Mucosa of descending colon (tissue), 3 donors: Measurements from ENCODE around the gene NETO1. TPM values are rescaled to one million over a fixed set of nuclear protein-coding genes. Genes with fewer than 3 reads are reported as not detected.

ENCODE experiments used
- ATAC-seq: fragments of 200-7000 bp; cut with Tn5 transposase; one replicate; pipeline ENCODE4 v1.9.1; 2020; ENCODE audit warnings: mild to moderate bottlenecking, moderate library complexity
- DNase-seq, 3 donors: peaks; one replicate each; pipeline ENCODE4 v3.0.0-alpha.2; 2020
- H3K36me3 ChIP-seq: fragments of 200-600 bp; one replicate; pipeline ENCODE4 v1.8.0; 2021; ENCODE audit warnings: low read depth, mild to moderate bottlenecking
- H3K4me1 ChIP-seq: fragments of 200-600 bp; one replicate; pipeline ENCODE4 v1.8.0; 2021; ENCODE audit warnings: low read depth, mild to moderate bottlenecking
- H3K4me3 ChIP-seq: fragments of 200-600 bp; one replicate; pipeline ENCODE4 v1.8.0; 2021; ENCODE audit warnings: mild to moderate bottlenecking
- H3K9me3 ChIP-seq: fragments of 200-600 bp; one replicate; pipeline ENCODE4 v1.8.0; 2021; ENCODE audit warnings: mild to moderate bottlenecking
- intact Hi-C, 2 donors: fragments of 100-400 bp; cut with DNase I in 1 of 2; cut with micrococcal nuclease in 1 of 2; formaldehyde crosslinking; loops; one replicate each; pipeline versions ENCODE4 v1.11.0 to v1.11.1; 2022; cut with DNase I, micrococcal nuclease
- long read RNA-seq, 2 donors: library from polyadenylated mRNA; unstranded; transcript quantifications; one replicate each; pipeline ENCODE4 v2.0.0, GENCODE V29; 2019 to 2021
- total RNA-seq, 3 donors: library from RNA; stranded (reverse); fragmentation: NEBNext Ultra II Directional in 2 of 3; extraction: Animal tissue kit (Norgen Biotek cat#: 25700) in 2 of 3; gene quantifications; one replicate each; pipeline versions ENCODE4 v1.2.1 to v1.2.4, GENCODE V29; 2021 to 2023
- TF ChIP-seq, protein P1 (sequence below): fragments of 200-600 bp; IDR thresholded peaks from one replicate; pipeline ENCODE4 v1.8.0; 2022; ENCODE audit warnings: antibody characterized with exemption, mild to moderate bottlenecking
- donor health status: DM: no; HTN: no; CAD: no; lungs with moderate emphysema.
- donor health status: DM: no; HTN: no; CAD: no.
- donor health status: DM: no; HTN: yes; CAD: no.

NETO1 gene, protein sequence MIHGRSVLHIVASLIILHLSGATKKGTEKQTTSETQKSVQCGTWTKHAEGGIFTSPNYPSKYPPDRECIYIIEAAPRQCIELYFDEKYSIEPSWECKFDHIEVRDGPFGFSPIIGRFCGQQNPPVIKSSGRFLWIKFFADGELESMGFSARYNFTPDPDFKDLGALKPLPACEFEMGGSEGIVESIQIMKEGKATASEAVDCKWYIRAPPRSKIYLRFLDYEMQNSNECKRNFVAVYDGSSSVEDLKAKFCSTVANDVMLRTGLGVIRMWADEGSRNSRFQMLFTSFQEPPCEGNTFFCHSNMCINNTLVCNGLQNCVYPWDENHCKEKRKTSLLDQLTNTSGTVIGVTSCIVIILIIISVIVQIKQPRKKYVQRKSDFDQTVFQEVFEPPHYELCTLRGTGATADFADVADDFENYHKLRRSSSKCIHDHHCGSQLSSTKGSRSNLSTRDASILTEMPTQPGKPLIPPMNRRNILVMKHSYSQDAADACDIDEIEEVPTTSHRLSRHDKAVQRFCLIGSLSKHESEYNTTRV
- total RNA-seq = not detected
- long read RNA-seq, donor 1 = 0 reads
- long read RNA-seq, donor 2 = 0 reads

DNA sequence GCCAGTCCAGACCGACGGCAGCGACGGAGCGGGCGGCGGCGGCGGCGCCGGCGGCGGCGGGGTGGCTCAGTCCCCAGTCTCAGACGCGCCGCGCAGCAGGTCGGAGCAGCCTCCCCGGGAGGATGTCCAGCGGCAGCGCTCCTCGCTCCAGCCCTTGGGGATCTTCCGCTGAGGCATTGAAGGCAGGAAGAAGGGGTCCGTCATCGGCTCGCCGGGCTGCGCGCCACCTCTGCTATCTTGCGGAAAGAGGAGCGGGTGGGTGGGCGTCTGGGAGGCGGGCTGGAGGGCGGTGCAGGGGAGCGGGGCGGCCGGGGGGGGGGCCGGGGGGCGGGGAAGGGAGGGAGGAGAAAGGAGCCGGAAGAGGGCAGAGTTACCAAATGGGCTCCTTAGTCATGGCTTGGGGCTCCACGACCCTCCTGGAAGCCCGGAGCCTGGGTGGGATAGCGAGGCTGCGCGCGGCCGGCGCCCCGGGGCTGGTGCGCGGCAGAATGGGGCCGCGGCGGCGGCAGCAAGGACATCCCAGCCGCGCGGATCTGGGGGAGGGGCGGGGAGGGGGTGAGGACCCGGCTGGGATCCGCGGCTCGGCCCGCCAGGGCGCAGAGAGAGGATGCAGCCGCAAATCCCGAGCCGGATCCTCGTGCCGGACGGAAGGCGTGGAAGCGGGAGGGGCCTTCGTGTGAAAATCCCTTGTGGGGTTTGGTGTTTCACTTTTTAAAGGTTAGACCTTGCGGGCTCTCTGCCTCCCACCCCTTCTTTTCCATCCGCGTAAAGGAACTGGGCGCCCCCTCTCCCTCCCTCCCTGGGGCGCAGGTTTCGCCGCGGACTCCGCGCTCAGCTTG lies at the start of gene NETO1:
TSS of gene NETO1 (minus strand) at position 242 of the 839 bp plus-strand sequence. CDS start 696 bp downstream, outside the sequence.
- H3K4me3 ChIP-seq = no peak within 1 kb of the TSS
- ATAC-seq = no peak

DNA sequence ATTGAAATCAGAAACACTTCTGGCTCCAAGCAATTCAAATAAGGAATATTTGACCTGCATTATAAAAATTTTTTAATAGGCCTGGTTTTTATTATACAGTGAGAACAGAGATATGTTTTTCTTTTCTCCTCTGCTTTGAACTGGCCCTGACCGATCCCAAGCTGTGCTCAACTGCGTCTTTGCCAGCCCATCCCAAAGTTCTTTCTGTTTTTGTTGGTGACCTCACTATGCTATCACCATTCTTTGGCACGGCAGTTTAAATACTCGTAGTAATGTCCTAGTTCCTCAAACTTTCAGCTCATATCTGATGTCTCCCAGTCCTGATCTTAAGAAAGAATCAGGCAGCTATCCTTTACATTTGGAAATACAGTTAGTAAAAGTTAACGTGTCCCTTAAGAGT lies 42.3 kb upstream of the NETO1 start:
- intact Hi-C loops = no loop called here
- no peaks in the 10 kb centered on the region for H3K36me3 ChIP-seq
- TF ChIP-seq, protein P1, sequence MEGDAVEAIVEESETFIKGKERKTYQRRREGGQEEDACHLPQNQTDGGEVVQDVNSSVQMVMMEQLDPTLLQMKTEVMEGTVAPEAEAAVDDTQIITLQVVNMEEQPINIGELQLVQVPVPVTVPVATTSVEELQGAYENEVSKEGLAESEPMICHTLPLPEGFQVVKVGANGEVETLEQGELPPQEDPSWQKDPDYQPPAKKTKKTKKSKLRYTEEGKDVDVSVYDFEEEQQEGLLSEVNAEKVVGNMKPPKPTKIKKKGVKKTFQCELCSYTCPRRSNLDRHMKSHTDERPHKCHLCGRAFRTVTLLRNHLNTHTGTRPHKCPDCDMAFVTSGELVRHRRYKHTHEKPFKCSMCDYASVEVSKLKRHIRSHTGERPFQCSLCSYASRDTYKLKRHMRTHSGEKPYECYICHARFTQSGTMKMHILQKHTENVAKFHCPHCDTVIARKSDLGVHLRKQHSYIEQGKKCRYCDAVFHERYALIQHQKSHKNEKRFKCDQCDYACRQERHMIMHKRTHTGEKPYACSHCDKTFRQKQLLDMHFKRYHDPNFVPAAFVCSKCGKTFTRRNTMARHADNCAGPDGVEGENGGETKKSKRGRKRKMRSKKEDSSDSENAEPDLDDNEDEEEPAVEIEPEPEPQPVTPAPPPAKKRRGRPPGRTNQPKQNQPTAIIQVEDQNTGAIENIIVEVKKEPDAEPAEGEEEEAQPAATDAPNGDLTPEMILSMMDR = no peak
- no peak overlapping the region for H3K4me3 ChIP-seq
- no peaks in the 10 kb centered on the region for H3K4me1 ChIP-seq
- H3K9me3 ChIP-seq = no peaks in the 10 kb centered on the region
- DNase-seq (no peak), ATAC-seq (no peak)

More for the DNA sequence above, at the start of gene NETO1:
- TF ChIP-seq, protein P1 = no peak
- H3K9me3 ChIP-seq = no peaks in the 10 kb centered on the region
- H3K4me1 ChIP-seq = no peaks in the 10 kb centered on the region
- no peak for DNase-seq
- intact Hi-C loops = no loop called here
- no peaks in the 10 kb centered on the region for H3K36me3 ChIP-seq

DNA sequence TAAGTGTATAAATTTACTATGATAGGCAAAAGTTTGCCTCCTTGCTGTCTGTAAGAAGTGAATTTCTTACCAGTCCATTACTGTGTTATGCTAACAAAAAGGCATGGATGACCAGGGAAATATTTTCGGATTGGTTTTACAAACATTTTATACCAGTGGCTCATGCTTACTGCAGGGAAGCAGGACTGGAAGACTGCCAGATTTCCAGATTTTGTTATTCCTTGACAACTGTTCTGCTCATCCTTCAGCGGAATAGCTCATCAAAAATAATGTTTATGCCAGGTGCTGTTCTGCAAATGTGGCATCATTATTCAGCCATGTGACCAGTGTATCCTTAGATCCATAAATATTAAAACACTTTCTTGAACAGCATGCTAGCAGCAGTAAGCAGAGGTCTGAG lies 40.4 kb upstream of the NETO1 start:
- intact Hi-C loops = no loop called here
- Histone ChIP-seq H3K4me3 (no peak overlapping the region), H3K4me1 (no peaks in the 10 kb centered on the region), H3K36me3 (no peaks in the 10 kb centered on the region), H3K9me3 (no peaks in the 10 kb centered on the region)
- TF ChIP-seq, protein P1 = no peak
- no peak for DNase-seq
- no peak for ATAC-seq

DNA sequence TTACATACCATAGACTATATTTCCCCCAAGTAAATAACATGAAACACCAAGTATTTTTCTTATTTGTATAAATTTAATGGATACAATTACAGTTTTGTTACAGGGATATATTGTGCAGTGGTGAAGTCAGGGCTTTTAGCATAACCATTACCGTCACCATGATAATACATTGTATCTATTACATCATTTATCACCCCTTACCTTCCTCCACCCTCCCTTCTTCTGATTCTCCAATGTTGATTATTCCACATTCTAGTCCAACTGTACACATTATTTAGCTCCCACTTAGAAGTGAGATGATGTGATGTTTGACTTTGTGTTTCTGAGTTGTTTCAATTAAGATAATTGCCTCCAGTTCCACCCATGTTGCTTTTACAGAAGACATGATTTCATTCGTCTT lies 35.2 kb upstream of the NETO1 start:
- DNase-seq (no peak), ATAC-seq (no peak)
- no peaks in the 10 kb centered on the region for H3K36me3 ChIP-seq
- no peak overlapping the region for H3K4me3 ChIP-seq
- TF ChIP-seq, protein P1 = no peak
- H3K9me3 ChIP-seq = no peaks in the 10 kb centered on the region
- no peaks in the 10 kb centered on the region for H3K4me1 ChIP-seq
- intact Hi-C loops = no loop called here

DNA sequence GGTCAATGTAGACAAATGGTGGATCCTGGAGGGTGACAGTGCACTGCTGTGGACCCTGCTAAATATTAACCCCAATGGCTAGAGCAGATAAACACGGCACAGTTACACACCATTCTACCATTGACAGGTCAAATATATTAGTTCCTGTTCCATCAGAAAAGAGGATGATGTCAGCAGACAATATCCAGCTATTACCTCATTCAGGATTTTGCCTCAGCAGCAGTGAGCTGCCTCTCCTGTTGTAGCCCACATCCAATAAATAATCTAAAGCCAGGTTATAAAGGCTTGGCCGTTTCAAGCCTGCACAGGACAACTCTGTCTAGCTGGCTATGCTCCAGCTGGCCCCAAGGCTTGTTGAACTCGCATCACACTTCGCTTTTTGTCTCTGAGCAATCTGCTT lies 31.6 kb upstream of the NETO1 start:
- TF ChIP-seq, protein P1 = no peak
- H3K36me3 ChIP-seq = no peaks in the 10 kb centered on the region
- intact Hi-C loops = no loop called here
- ATAC-seq = no peak
- H3K4me1 ChIP-seq = no peaks in the 10 kb centered on the region
- H3K9me3 ChIP-seq = no peaks in the 10 kb centered on the region
- no peak for DNase-seq
- H3K4me3 ChIP-seq = no peak overlapping the region
